HepG2 (cell line): ENCODE data around the gene PYURF.

Source experiments
- POLR2AphosphoS5 ChIP-seq: IDR thresholded peaks from 2 replicates; pipeline ENCODE4 v1.6.1; 2012; ENCODE audit warnings: low read depth, low read length
- TF ChIP-seq, protein P1 (sequence below): sonication (generic); formaldehyde crosslinking; IDR thresholded peaks from 2 replicates; pipeline ENCODE4 v1.4.0; 2020; ENCODE audit warnings: missing genetic modification reagents

DNA sequence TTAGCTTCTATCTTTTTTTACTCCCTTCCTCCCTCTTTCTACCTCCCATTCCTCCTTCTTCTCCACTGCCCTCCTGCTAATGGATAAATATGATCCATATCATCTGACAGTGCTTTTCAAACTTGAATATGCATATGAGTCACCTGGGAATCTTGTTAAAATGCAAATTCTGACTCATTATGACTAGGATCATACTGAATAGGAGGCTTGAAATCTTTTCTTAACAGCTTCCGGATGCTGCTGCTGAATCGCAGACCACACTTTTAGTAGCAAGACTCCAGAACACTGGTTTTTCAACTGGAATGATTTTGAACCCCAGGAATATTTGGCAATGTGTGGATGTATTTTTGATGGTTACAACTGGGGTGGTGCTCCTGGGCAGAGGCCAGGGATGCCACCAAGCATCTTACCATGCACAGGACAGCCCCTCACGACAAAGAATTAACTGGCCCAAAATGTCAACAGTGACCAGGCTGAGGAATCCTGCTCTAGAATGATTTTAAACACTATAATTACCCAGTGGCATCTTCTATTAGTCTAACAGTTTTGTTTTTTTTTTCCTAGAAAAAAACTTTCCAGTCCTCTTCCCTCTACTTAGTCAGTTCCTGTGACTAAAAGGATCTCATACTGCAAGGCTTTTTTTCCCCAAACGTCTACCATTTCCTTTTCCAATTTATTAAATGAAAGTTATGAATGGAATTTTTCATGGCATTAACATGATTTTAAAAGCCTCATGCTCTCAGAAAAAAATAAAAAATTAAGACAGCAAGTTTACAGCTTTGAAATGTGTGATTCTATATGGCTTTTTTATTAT lies 10.6 kb upstream of the PYURF start:
- TF ChIP-seq, protein P1, sequence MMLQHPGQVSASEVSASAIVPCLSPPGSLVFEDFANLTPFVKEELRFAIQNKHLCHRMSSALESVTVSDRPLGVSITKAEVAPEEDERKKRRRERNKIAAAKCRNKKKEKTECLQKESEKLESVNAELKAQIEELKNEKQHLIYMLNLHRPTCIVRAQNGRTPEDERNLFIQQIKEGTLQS (CRISPR knock-in tag) = no peak
- no peak for TF ChIP-seq POLR2AphosphoS5
